Measurements from ENCODE around the gene CUEDC1. TPM values are rescaled to one million over a fixed set of nuclear protein-coding genes. Genes with fewer than 3 reads are reported as not detected.

CUEDC1 gene
- total and polyA plus RNA-seq, 9 donors: 6.7 to 30.2 (median 21.5) TPM

GRCh38 chr17:57968456-57968855 lies 13.2 kb upstream of the CUEDC1 start:
- Histone ChIP-seq H3K4me1 (ENCODE audit: insufficient read depth) (no peaks in the 10 kb centered on the region), H3K27ac (no peak overlapping the region), H3K9me3 (no peaks in the 10 kb centered on the region), H3K4me3 (no peak overlapping the region), H3K36me3 (no peaks in the 10 kb centered on the region), H3K27me3 (no peaks in the 10 kb centered on the region)
- 24 to 45% (median 37%) methylated on average over 1 of the region's 1 CpG for WGBS, 3 donors
- no peak for DNase-seq
- intact Hi-C loops (cut with DNase I): no loop called here
- TF ChIP-seq EP300 (IDR thresholded peaks at IDR 0.05) (no peak), CTCF (IDR thresholded peaks at IDR 0.05) (no peak), POLR2A (IDR thresholded peaks at IDR 0.05) (no peak)

- H3K36me3 ChIP-seq: no peaks in the 10 kb centered on the region
- H3K27me3 ChIP-seq: no peaks in the 10 kb centered on the region
- TF ChIP-seq EP300 (IDR thresholded peaks at IDR 0.05) (no peak), CTCF (IDR thresholded peaks at IDR 0.05) (no peak), POLR2A (IDR thresholded peaks at IDR 0.05) (no peak)
- H3K9me3 ChIP-seq: no peaks in the 10 kb centered on the region
- H3K4me3 ChIP-seq: no peak overlapping the region
- 85 to 93% (median 91%) methylated on average over 5 of the region's 5 CpGs for WGBS, 3 donors
- no peak overlapping the region for H3K27ac ChIP-seq
- DNase-seq: no peak
- H3K4me1 ChIP-seq (ENCODE audit: insufficient read depth): no peaks in the 10 kb centered on the region
- intact Hi-C loops (cut with DNase I): no loop called here
Measured at GRCh38 chr17:57966875-57967274, 11.7 kb upstream of the CUEDC1 start.

GRCh38 chr17:57966246-57966645 lies 11.0 kb upstream of the CUEDC1 start:
- Histone ChIP-seq H3K4me3 (no peak overlapping the region), H3K9me3 (no peaks in the 10 kb centered on the region), H3K4me1 (ENCODE audit: insufficient read depth) (no peaks in the 10 kb centered on the region), H3K36me3 (no peaks in the 10 kb centered on the region), H3K27me3 (no peaks in the 10 kb centered on the region), H3K27ac (no peak overlapping the region)
- TF ChIP-seq CTCF (IDR thresholded peaks at IDR 0.05): no peak
- no peak for TF ChIP-seq EP300 (IDR thresholded peaks at IDR 0.05)
- TF ChIP-seq POLR2A (IDR thresholded peaks at IDR 0.05): no peak
- no peak for DNase-seq
- intact Hi-C loops (cut with DNase I): no loop called here
- WGBS, 3 donors: 84 to 91% (median 90%) methylated on average over 5 of the region's 5 CpGs

GRCh38 chr17:57965521-57966160 lies 10.4 kb upstream of the CUEDC1 start:
- Histone ChIP-seq H3K9me3 (no peaks in the 10 kb centered on the region), H3K4me3 (no peak overlapping the region), H3K27me3 (no peaks in the 10 kb centered on the region), H3K4me1 (ENCODE audit: insufficient read depth) (no peaks in the 10 kb centered on the region), H3K36me3 (no peaks in the 10 kb centered on the region), H3K27ac (no peak overlapping the region)
- TF ChIP-seq EP300 (IDR thresholded peaks at IDR 0.05) (no peak), CTCF (IDR thresholded peaks at IDR 0.05) (no peak), POLR2A (IDR thresholded peaks at IDR 0.05) (no peak)
- WGBS, 3 donors: 76 to 81% (median 78%) methylated on average over 26 of the region's 26 CpGs
- intact Hi-C loops (cut with DNase I): no loop called here
- no peak for DNase-seq

Data from ovary (tissue), 9 donors.